Stimulated activated CD8-positive, alpha-beta memory T cell treated with anti-CD3 and anti-CD28 coated beads, Interleukin-15, amount 100 ng/mL, for 24 hours (primary cell): ENCODE measurements around the gene KIF4A.
"Not testable (repeated sequence)": the region's sequence is repeated elsewhere in the genome, so short reads cannot be mapped to it uniquely, and the experiment has no call there.

Experiments
- DNase-seq: peaks from one replicate; pipeline ENCODE4 v3.0.0-alpha.2; 2020; ENCODE audit warnings: low read depth

KIF4A gene

GRCh38 chrX:70281951-70282350 lies 8.0 kb upstream of the KIF4A start, which contains the start of gene RAB41:
Gene RAB41 (plus strand): TSS chrX:70282172. CDS start chrX:70282218, 46 bp downstream.
- no peak for DNase-seq

- DNase-seq = no peak
Measured at GRCh38 chrX:70289168-70289792, 624 bp upstream of the KIF4A start.

GRCh38 chrX:70292788-70293187 lies 2.9 kb downstream of the KIF4A start:
- DNase-seq = no peak

GRCh38 chrX:70293621-70294020 lies 3.7 kb downstream of the KIF4A start:
- DNase-seq = no peak

- DNase-seq = no peak
Measured at GRCh38 chrX:70301716-70302115, 11.8 kb downstream of the KIF4A start.

- DNase-seq = no peak
Measured at GRCh38 chrX:70313503-70313902, 23.6 kb downstream of the KIF4A start.

- no peak for DNase-seq
Measured at GRCh38 chrX:70322784-70323183, 32.9 kb downstream of the KIF4A start.

- not testable (repeated sequence) for DNase-seq
Measured at GRCh38 chrX:70323628-70324027, 33.7 kb downstream of the KIF4A start.

GRCh38 chrX:70324326-70324725 lies 34.4 kb downstream of the KIF4A start:
- no peak for DNase-seq

GRCh38 chrX:70331161-70331560 lies 41.3 kb downstream of the KIF4A start:
- DNase-seq = no peak

GRCh38 chrX:70332600-70332999 lies 42.7 kb downstream of the KIF4A start:
- no peak for DNase-seq

GRCh38 chrX:70336767-70337166 lies 46.9 kb downstream of the KIF4A start:
- no peak for DNase-seq

GRCh38 chrX:70338290-70338689 lies 48.4 kb downstream of the KIF4A start:
- DNase-seq = no peak

GRCh38 chrX:70343435-70343834 lies 53.5 kb downstream of the KIF4A start:
- DNase-seq = no peak

- DNase-seq = no peak
Measured at GRCh38 chrX:70346418-70347070, 56.6 kb downstream of the KIF4A start.

GRCh38 chrX:70348825-70349224 lies 58.9 kb downstream of the KIF4A start:
- DNase-seq = not testable (repeated sequence)

- not testable (repeated sequence) for DNase-seq
Measured at GRCh38 chrX:70349367-70350125, 59.6 kb downstream of the KIF4A start.

- no peak for DNase-seq
Measured at GRCh38 chrX:70352496-70352895, 62.6 kb downstream of the KIF4A start.

- DNase-seq = no peak
Measured at GRCh38 chrX:70353514-70353913, 63.6 kb downstream of the KIF4A start.

GRCh38 chrX:70354716-70355115 lies 64.8 kb downstream of the KIF4A start:
- DNase-seq = no peak

GRCh38 chrX:70359458-70359857 lies 69.6 kb downstream of the KIF4A start:
- no peak for DNase-seq

GRCh38 chrX:70360366-70360765 lies 70.5 kb downstream of the KIF4A start:
- no peak for DNase-seq

GRCh38 chrX:70368731-70369130 lies 78.8 kb downstream of the KIF4A start:
- not testable (repeated sequence) for DNase-seq
